Suprapubic skin (tissue), 4 donors: ENCODE data around the gene CHN2.

Experiments
- EP300 ChIP-seq: sonication (generic); formaldehyde crosslinking; IDR thresholded peaks from one replicate; pipeline ENCODE4 v1.6.1; 2017; ENCODE audit warnings: antibody characterized with exemption
- POLR2AphosphoS5 ChIP-seq, 3 donors: sonication (generic); formaldehyde crosslinking; IDR thresholded peaks; one replicate each; pipeline ENCODE4 v1.6.1; 2017; ENCODE audit warnings: antibody characterized with exemption in 3 of 3
- TF ChIP-seq, protein P1 (sequence below), 2 donors: fragments of 200-600 bp in 1 of 2; fragments of 450-650 bp in 1 of 2; sonication (generic) in 1 of 2; IDR thresholded peaks; one replicate each; pipeline ENCODE4 v1.5.1; 2016 to 2019; ENCODE audit warnings: antibody characterized with exemption in 2 of 2, mild to moderate bottlenecking in 1 of 2, moderate library complexity in 1 of 2

DNA sequence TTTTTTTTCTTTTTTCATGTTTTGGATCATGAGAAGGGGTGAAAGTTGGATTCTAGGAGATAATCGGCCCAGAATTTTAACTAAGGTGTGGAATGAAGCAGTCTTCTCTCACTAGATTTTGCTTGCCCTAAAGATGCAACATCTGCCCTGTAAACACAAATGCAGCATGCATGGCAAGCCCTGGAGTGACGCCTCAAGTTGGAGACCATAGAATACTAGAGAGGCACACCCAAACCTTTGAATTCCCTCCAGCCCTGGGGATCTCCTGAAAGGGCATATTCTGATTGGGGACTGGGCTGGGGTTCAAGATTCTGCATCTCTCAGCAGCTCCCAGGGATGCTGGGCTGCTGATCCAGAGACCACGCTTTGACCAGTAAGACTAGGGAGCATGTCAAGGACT lies 241.3 kb downstream of the CHN2 start:
- TF ChIP-seq, protein P1, sequence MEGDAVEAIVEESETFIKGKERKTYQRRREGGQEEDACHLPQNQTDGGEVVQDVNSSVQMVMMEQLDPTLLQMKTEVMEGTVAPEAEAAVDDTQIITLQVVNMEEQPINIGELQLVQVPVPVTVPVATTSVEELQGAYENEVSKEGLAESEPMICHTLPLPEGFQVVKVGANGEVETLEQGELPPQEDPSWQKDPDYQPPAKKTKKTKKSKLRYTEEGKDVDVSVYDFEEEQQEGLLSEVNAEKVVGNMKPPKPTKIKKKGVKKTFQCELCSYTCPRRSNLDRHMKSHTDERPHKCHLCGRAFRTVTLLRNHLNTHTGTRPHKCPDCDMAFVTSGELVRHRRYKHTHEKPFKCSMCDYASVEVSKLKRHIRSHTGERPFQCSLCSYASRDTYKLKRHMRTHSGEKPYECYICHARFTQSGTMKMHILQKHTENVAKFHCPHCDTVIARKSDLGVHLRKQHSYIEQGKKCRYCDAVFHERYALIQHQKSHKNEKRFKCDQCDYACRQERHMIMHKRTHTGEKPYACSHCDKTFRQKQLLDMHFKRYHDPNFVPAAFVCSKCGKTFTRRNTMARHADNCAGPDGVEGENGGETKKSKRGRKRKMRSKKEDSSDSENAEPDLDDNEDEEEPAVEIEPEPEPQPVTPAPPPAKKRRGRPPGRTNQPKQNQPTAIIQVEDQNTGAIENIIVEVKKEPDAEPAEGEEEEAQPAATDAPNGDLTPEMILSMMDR (IDR thresholded peaks at IDR 0.05): no peak
- TF ChIP-seq POLR2AphosphoS5 (IDR thresholded peaks at IDR 0.05): no peak
- no peak for TF ChIP-seq EP300
